ENCODE results near the gene WNK4. TPM values are rescaled to one million over a fixed set of nuclear protein-coding genes. Genes with fewer than 3 reads are reported as not detected.

WNK4 gene
- total RNA-seq, 4 donors from 2014 or later: 0.13 to 0.45 TPM; not detected in 2

GRCh38 chr17:42778570-42778969, 1.8 kb upstream of the WNK4 start:
- peaks cover 17% of the 10 kb centered on the region for H3K27me3 ChIP-seq
- peaks cover 27 to 30% of the 10 kb centered on the region in 2 donors for H3K36me3 ChIP-seq
- peaks cover 9 to 30% of the 10 kb centered on the region in 2 donors for H3K4me1 ChIP-seq

GRCh38 chr17:42779304-42779935, 990 bp upstream of the WNK4 start:
- no peaks in the 10 kb centered on the region for H3K9me3 ChIP-seq
- H3K27ac ChIP-seq: no peak overlapping the region
- H3K27me3 ChIP-seq: peaks cover 17% of the 10 kb centered on the region
- no peak for TF ChIP-seq POLR2A (IDR thresholded peaks at IDR 0.05)
- no peak for TF ChIP-seq CTCF (IDR thresholded peaks at IDR 0.05)
- intact Hi-C loops (cut with DNase I): no loop called here
- H3K4me3 ChIP-seq (replicated peaks in 1 of 3): no peak overlapping the region
- DNase-seq: no peak
- peaks cover 27 to 30% of the 10 kb centered on the region in 2 donors for H3K36me3 ChIP-seq
- peaks cover 3 to 31% of the 10 kb centered on the region in 2 donors for H3K4me1 ChIP-seq
- WGBS, 2 donors: 80 to 95% methylated on average over 3 of the region's 3 CpGs

More at GRCh38 chr17:42778570-42778969, 1.8 kb upstream of the WNK4 start:
- no peak for DNase-seq
- no peak overlapping the region for H3K27ac ChIP-seq
- 96 to 98% methylated on average over 5 of the region's 5 CpGs for whole genome bisulfite sequencing, 2 donors
- H3K4me3 ChIP-seq (replicated peaks in 1 of 3): no peak overlapping the region
- TF ChIP-seq CTCF (IDR thresholded peaks at IDR 0.05): no peak
- no peak for TF ChIP-seq POLR2A (IDR thresholded peaks at IDR 0.05)
- intact Hi-C loops (cut with DNase I): no loop called here
- H3K9me3 ChIP-seq: no peaks in the 10 kb centered on the region

GRCh38 chr17:42780851-42781638, 635 bp downstream of the WNK4 start:
- intact Hi-C loops (cut with DNase I): no loop called here

GRCh38 chr17:42781639-42782165, 1.3 kb downstream of the WNK4 start:
- H3K27ac ChIP-seq: no peak overlapping the region
- no peak for DNase-seq
- H3K36me3 ChIP-seq: peaks cover 16 to 29% of the 10 kb centered on the region in 2 donors
- 32 to 60% methylated on average over 3 to 8 of the region's 10 CpGs for WGBS, 2 donors
- H3K4me1 ChIP-seq: peaks cover 3 to 41% of the 10 kb centered on the region in 2 donors
- intact Hi-C loops (cut with DNase I): no loop called here
- no peak for TF ChIP-seq CTCF (IDR thresholded peaks at IDR 0.05)
- no peak for TF ChIP-seq POLR2A (IDR thresholded peaks at IDR 0.05)
- H3K9me3 ChIP-seq: no peaks in the 10 kb centered on the region
- H3K27me3 ChIP-seq: peaks cover 17% of the 10 kb centered on the region
- no peak overlapping the region for H3K4me3 ChIP-seq (replicated peaks in 1 of 3)

More at GRCh38 chr17:42780851-42781638, 635 bp downstream of the WNK4 start:
- H3K27me3 ChIP-seq: peaks cover 17% of the 10 kb centered on the region
- WGBS, 2 donors: 0 to 8% methylated on average over 2 to 21 of the region's 39 CpGs
- peaks cover 22 to 30% of the 10 kb centered on the region in 2 donors for H3K36me3 ChIP-seq
- no peak for DNase-seq
- H3K4me3 ChIP-seq (replicated peaks in 1 of 3): peak overlapping the region in 1 of 3 donors; percentile 4
- peaks cover 3 to 41% of the 10 kb centered on the region in 2 donors for H3K4me1 ChIP-seq
- no peaks in the 10 kb centered on the region for H3K9me3 ChIP-seq
- no peak overlapping the region for H3K27ac ChIP-seq
- no peak for TF ChIP-seq POLR2A (IDR thresholded peaks at IDR 0.05)
- no peak for TF ChIP-seq CTCF (IDR thresholded peaks at IDR 0.05)

All from thyroid gland (tissue), 4 donors.